Fibroblast of peridontal ligament (primary cell): ENCODE data around the gene KIF1B.
A peak's percentile ranks its signal among the peaks of the same experiment; 100 is the strongest.
"Not testable (repeated sequence)": the region's sequence is repeated elsewhere in the genome, so short reads cannot be mapped to it uniquely, and the experiment has no call there.

Experiments
- DNase-seq: peaks from one replicate; pipeline ENCODE4 v3.0.0-alpha.2; 2010; ENCODE audit errors: extremely low read depth

The KIF1B gene

GRCh38 chr1:10189659-10190058 is 20.7 kb upstream of the KIF1B start:
- DNase-seq: no peak

- no peak for DNase-seq
Measured at GRCh38 chr1:10192263-10192662, 18.1 kb upstream of the KIF1B start.

GRCh38 chr1:10193288-10193687 is 17.1 kb upstream of the KIF1B start:
- DNase-seq: no peak

GRCh38 chr1:10195570-10195969 is 14.8 kb upstream of the KIF1B start:
- DNase-seq: no peak

- DNase-seq: peak; percentile 53
Measured at GRCh38 chr1:10196976-10197375, 13.4 kb upstream of the KIF1B start.

GRCh38 chr1:10200620-10201019 is 9.8 kb upstream of the KIF1B start:
- no peak for DNase-seq

GRCh38 chr1:10204003-10204642 is 6.2 kb upstream of the KIF1B start:
- no peak for DNase-seq

- not testable (repeated sequence) for DNase-seq
Measured at GRCh38 chr1:10205206-10205605, 5.2 kb upstream of the KIF1B start.

GRCh38 chr1:10207810-10208209 is 2.6 kb upstream of the KIF1B start:
- no peak for DNase-seq

GRCh38 chr1:10208537-10208936 is 1.8 kb upstream of the KIF1B start:
- no peak for DNase-seq

GRCh38 chr1:10209590-10209904 is 823 bp upstream of the KIF1B start:
- DNase-seq: no peak

- peak; percentile 94 for DNase-seq
Measured at GRCh38 chr1:10210841-10211804, 753 bp downstream of the KIF1B start.

GRCh38 chr1:10211805-10212410 is 1.5 kb downstream of the KIF1B start:
- no peak for DNase-seq

GRCh38 chr1:10212476-10212875 is 2.1 kb downstream of the KIF1B start:
- no peak for DNase-seq

GRCh38 chr1:10213186-10213705 is 2.9 kb downstream of the KIF1B start:
- DNase-seq: no peak

- peak; percentile 34 for DNase-seq
Measured at GRCh38 chr1:10216090-10216749, 5.8 kb downstream of the KIF1B start.

GRCh38 chr1:10217748-10218441 is 7.5 kb downstream of the KIF1B start:
- DNase-seq: peak; percentile 53

- no peak for DNase-seq
Measured at GRCh38 chr1:10220200-10220599, 9.8 kb downstream of the KIF1B start.

GRCh38 chr1:10220657-10221056 is 10.3 kb downstream of the KIF1B start:
- not testable (repeated sequence) for DNase-seq

- no peak for DNase-seq
Measured at GRCh38 chr1:10225573-10225972, 15.2 kb downstream of the KIF1B start.

- DNase-seq: no peak
Measured at GRCh38 chr1:10228528-10228927, 18.2 kb downstream of the KIF1B start.
